ENCODE results near the gene OSBPL2.

DNA sequence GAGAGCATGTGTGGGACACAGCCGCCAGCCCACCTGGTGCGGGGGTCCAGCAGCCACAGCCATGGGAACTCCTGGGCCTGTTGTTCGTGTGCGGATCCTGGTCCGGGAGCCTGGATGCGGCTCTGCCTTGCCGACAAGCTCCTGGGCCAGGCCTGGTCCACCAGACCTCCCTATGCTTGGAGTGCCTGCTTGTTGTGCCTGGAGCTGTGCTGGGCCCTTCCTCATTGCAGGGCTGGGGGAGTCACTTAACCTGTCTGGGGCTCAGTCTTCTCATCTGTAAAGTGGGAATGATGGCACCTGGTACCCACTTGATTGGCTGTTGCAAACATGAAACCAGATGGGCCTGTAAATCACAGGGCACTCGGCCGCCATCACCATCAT, 2.6 kb upstream of the OSBPL2 start:
- TF ChIP-seq, protein P1, sequence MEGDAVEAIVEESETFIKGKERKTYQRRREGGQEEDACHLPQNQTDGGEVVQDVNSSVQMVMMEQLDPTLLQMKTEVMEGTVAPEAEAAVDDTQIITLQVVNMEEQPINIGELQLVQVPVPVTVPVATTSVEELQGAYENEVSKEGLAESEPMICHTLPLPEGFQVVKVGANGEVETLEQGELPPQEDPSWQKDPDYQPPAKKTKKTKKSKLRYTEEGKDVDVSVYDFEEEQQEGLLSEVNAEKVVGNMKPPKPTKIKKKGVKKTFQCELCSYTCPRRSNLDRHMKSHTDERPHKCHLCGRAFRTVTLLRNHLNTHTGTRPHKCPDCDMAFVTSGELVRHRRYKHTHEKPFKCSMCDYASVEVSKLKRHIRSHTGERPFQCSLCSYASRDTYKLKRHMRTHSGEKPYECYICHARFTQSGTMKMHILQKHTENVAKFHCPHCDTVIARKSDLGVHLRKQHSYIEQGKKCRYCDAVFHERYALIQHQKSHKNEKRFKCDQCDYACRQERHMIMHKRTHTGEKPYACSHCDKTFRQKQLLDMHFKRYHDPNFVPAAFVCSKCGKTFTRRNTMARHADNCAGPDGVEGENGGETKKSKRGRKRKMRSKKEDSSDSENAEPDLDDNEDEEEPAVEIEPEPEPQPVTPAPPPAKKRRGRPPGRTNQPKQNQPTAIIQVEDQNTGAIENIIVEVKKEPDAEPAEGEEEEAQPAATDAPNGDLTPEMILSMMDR (conservative IDR thresholded peaks at IDR 0.05; ENCODE audit: low read depth, low read length), result no peak
- no peak for TF ChIP-seq EZH2 (IDR thresholded peaks at IDR 0.05; ENCODE audit: borderline replicate concordance, low read depth, low read length, poor library complexity, severe bottlenecking)
